A673 (cell line): ENCODE measurements around the gene DSCAML1. TPM values are rescaled to one million over a fixed set of nuclear protein-coding genes. Genes with fewer than 3 reads are reported as not detected.

ENCODE experiments used
- BruUV-seq: library from RNA; stranded (reverse); fragments of 400-500 nt; replicated peaks from 2 replicates; lab custom pipeline; 2021; lab: Mats Ljungman, UMichigan
- CTCF ChIA-PET: fragments of 300-600 bp; sonication (Branson Sonifier 250); formaldehyde crosslinking; loops from one replicate; lab custom pipeline; 2022; ENCODE audit warnings: antibody characterized with exemption; lab: Charles Lee
- POLR2A ChIA-PET: fragments of 300-600 bp; sonication (Branson Sonifier 250); formaldehyde crosslinking; loops from one replicate; lab custom pipeline; 2022; ENCODE audit warnings: antibody characterized with exemption; ENCODE audit not compliant: low non-redundant PET; lab: Charles Lee
- DNase-seq: peaks from one replicate; pipeline ENCODE4 v3.0.0-alpha.2; 2015; ENCODE audit warnings: low spot score
- H3K27ac ChIP-seq: fragments of 200-600 bp; sonication (generic); 2 replicates; pipeline ENCODE4 v1.5.1; 2016; ENCODE audit warnings: mixed run types, low read depth, mild to moderate bottlenecking, mixed read lengths, antibody characterized with exemption, low read length; ENCODE audit not compliant: poor library complexity, severe bottlenecking
- H3K27me3 ChIP-seq: fragments of 200-600 bp; sonication (generic); replicated peaks from 2 replicates; pipeline ENCODE4 v1.6.1; 2017; ENCODE audit warnings: mixed run types, low read depth, mild to moderate bottlenecking, mixed read lengths, antibody characterized with exemption, low read length; ENCODE audit not compliant: insufficient read depth, poor library complexity
- H3K36me3 ChIP-seq: fragments of 200-600 bp; sonication (generic); 2 replicates; pipeline ENCODE4 v1.6.1; 2016; ENCODE audit warnings: mixed run types, mild to moderate bottlenecking, mixed read lengths, antibody characterized with exemption, low read length; ENCODE audit not compliant: insufficient read depth, poor library complexity, severe bottlenecking
- H3K4me1 ChIP-seq: fragments of 200-600 bp; sonication (generic); 2 replicates; pipeline ENCODE4 v1.6.1; 2017; ENCODE audit warnings: mixed run types, mild to moderate bottlenecking, mixed read lengths, antibody characterized with exemption, low read length; ENCODE audit not compliant: insufficient read depth, poor library complexity, severe bottlenecking
- H3K4me3 ChIP-seq: fragments of 200-600 bp; sonication (generic); 2 replicates; pipeline ENCODE4 v1.5.1; 2016; ENCODE audit warnings: low read depth, mixed run types, mild to moderate bottlenecking, mixed read lengths, low read length; ENCODE audit not compliant: poor library complexity, severe bottlenecking
- H3K9me3 ChIP-seq: fragments of 200-600 bp; sonication (generic); 2 replicates; pipeline ENCODE4 v1.6.1; 2016; ENCODE audit warnings: mixed run types, low read depth, mild to moderate bottlenecking, mixed read lengths, antibody characterized with exemption, low read length; ENCODE audit not compliant: poor library complexity, severe bottlenecking
- EZH2 ChIP-seq: fragments of 200-600 bp; sonication (generic); IDR thresholded peaks from 2 replicates; pipeline ENCODE4 v1.6.1; 2017; ENCODE audit warnings: borderline replicate concordance, low read depth, mild to moderate bottlenecking, mixed read lengths, antibody characterized with exemption, low read length; ENCODE audit not compliant: poor library complexity, severe bottlenecking
- intact Hi-C: fragments of 100-400 bp; cut with micrococcal nuclease; formaldehyde crosslinking; loops from one replicate; pipeline ENCODE4 v1.10.0; 2022; ENCODE audit not compliant: unreplicated experiment
- total RNA-seq: library from RNA; stranded (reverse); gene quantifications from 2 replicates; pipeline ENCODE4 v1.2.3, GENCODE V29; 2021
- TF ChIP-seq, protein P1 (sequence below): fragments of 300-800, 200-600 bp; sonication (generic); conservative IDR thresholded peaks from 2 replicates; pipeline ENCODE4 v1.5.1; 2017; ENCODE audit warnings: low read depth, mild to moderate bottlenecking, antibody characterized with exemption, low read length, moderate library complexity, mixed read lengths

DSCAML1 gene
- total RNA-seq, 1 experiment from 2014 or later = not detected

DNA sequence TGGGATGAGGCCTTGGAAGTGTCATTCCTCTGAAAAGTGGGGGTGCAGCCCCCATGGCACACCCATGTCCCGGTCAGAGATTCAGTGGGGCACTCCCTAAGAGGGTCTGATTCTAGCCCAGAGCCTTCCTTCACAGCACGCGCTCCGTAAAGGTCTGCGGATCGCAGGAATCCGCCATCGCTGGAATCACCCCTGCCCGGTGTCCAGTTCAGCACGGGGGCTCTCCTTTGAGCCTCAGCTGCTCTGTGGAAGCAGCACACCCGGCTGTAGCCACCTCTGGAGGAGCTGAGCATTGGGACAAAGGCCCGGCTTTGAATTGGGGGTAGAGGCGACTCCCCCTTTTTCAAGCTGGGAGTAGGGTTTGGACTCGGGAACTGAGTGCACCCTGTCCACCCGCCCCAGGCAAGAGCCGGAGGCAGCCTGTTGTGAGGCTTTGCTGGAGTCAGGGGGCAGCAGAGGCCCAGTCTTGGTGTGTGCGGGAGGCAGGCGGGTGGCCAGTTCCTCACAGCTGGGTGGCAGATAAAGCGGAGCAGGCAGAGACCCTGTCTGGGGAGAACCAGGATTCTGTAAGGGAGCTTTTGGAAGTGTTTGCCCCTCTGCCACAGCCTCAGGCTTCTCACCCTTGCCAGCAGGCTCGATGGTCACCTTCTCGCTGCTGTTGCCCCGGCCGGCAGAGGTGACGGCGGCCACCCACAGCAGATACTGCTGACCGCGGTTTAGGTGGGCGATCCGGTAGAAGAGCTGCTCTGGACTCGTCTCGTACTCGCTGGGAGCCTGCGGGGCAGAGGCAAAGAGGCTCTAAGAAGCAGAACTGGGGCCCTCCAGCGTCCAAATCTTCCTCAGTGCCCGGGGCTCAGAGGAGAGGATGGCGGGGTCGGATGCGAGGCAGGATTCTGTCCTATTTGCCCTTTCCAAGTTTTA is 353.5 kb downstream of the DSCAML1 start:
- Histone ChIP-seq H3K9me3 (no peaks in the 10 kb centered on the region), H3K4me3 (no peak overlapping the region), H3K27me3 (peaks cover 4% of the 10 kb centered on the region), H3K4me1 (no peaks in the 10 kb centered on the region), H3K27ac (no peak overlapping the region), H3K36me3 (no peaks in the 10 kb centered on the region)
- no TSS peak for BruUV-seq
- DNase-seq = peak; percentile 31
- ChIA-PET POLR2A (no interaction called here), CTCF (interaction anchor here (1.6 kb wide), 1 partner anchor 17 kb away, joined by 5 read pairs; no protein-coding TSS in a partner anchor)
- intact Hi-C loops = loop anchor here (5.0 kb wide), 1 partner anchor 154 kb away; no protein-coding TSS in a partner anchor
- TF ChIP-seq EZH2 = no peak
- TF ChIP-seq, protein P1, sequence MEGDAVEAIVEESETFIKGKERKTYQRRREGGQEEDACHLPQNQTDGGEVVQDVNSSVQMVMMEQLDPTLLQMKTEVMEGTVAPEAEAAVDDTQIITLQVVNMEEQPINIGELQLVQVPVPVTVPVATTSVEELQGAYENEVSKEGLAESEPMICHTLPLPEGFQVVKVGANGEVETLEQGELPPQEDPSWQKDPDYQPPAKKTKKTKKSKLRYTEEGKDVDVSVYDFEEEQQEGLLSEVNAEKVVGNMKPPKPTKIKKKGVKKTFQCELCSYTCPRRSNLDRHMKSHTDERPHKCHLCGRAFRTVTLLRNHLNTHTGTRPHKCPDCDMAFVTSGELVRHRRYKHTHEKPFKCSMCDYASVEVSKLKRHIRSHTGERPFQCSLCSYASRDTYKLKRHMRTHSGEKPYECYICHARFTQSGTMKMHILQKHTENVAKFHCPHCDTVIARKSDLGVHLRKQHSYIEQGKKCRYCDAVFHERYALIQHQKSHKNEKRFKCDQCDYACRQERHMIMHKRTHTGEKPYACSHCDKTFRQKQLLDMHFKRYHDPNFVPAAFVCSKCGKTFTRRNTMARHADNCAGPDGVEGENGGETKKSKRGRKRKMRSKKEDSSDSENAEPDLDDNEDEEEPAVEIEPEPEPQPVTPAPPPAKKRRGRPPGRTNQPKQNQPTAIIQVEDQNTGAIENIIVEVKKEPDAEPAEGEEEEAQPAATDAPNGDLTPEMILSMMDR = peak; percentile 50

DNA sequence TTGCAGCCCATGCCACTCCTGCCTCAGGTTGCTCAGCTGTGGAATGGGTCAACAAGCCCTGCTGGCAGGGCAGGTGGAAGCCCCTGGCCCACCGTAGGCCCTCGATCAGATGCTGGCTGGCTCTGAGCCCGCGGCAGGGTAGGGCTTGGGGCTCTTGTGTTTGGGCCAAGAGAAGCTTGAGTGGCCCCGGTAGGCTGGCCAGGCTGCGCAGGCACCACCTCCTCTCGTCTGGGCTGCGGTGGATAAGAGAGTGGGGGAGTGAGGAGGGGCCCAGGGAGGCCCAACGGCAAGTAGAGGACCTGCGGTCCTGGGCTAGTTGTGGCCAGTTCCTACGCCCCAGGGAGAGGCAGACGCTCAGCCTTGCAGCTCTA is 354.2 kb downstream of the DSCAML1 start:
- no peaks in the 10 kb centered on the region for H3K4me1 ChIP-seq
- ChIA-PET CTCF (interaction anchor here (0.7 kb wide), 1 partner anchor 16 kb away, joined by 3 read pairs; no protein-coding TSS in a partner anchor), POLR2A (no interaction called here)
- H3K27ac ChIP-seq = no peak overlapping the region
- DNase-seq = no peak
- H3K27me3 ChIP-seq = peaks cover 4% of the 10 kb centered on the region
- TF ChIP-seq, protein P1 = no peak
- no peak for TF ChIP-seq EZH2
- no TSS peak for BruUV-seq
- no peaks in the 10 kb centered on the region for H3K9me3 ChIP-seq
- H3K4me3 ChIP-seq = no peak overlapping the region
- intact Hi-C loops = loop anchor here (5.0 kb wide), 1 partner anchor 154 kb away; no protein-coding TSS in a partner anchor
- no peaks in the 10 kb centered on the region for H3K36me3 ChIP-seq

DNA sequence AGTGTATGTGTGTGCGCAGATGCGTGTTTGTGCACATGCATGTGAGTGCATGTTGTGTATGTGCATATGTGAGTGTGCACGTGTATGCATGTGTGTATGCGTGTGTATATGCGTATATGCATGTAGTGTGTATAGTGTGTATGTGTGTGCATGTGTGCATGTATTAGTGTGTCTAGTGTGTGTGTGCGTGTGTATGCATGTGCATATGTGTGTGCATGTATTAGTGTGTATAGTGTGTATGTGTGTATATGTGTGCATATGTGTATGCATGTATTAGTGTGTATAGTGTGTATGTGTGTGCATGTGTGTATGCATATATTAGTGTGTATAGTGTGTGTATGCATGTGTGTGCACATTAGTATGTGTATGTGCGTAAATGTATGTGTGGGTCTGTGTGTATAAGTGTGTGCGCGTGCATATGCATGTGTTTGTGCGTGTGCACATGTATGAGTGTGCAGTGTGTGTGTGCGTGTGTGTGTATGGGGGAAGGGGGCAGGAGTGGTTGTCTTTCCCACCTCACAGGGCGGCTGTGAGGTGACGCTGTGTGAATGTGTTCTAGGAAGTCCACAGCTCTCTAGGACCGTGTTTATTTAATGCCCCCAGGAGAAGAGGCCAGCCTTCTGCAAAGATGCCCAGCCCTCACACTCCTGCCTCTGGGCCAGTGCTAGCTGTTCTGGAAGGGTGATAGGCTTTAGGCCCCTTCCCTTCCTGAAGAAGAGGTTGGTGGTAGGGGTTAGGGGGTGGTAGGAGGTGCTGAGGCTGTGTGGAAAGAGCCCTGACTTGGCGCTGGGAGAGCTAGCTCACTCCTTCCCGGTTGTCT is 354.8 kb downstream of the DSCAML1 start:
- no peak for DNase-seq
- no peaks in the 10 kb centered on the region for H3K36me3 ChIP-seq
- POLR2A ChIA-PET = no interaction called here
- H3K4me1 ChIP-seq = no peaks in the 10 kb centered on the region
- no peaks in the 10 kb centered on the region for H3K9me3 ChIP-seq
- no TSS peak for BruUV-seq
- CTCF ChIA-PET = interaction anchor here (0.7 kb wide), 1 partner anchor 16 kb away, joined by 3 read pairs; no protein-coding TSS in a partner anchor
- intact Hi-C loops = loop anchor here (5.0 kb wide), 1 partner anchor 155 kb away; no protein-coding TSS in a partner anchor
- no peak overlapping the region for H3K27ac ChIP-seq
- TF ChIP-seq, protein P1 = no peak
- no peak for TF ChIP-seq EZH2
- peaks cover 4% of the 10 kb centered on the region for H3K27me3 ChIP-seq
- no peak overlapping the region for H3K4me3 ChIP-seq
